H1 (cell line): Measurements from ENCODE around the gene OR2F2. TPM values are rescaled to one million over a fixed set of nuclear protein-coding genes. Genes with fewer than 3 reads are reported as not detected.

ENCODE experiments used
- CTCF ChIA-PET: fragments of 300-600 bp; sonication (Branson Sonifier 250); formaldehyde crosslinking; loops from one replicate; lab custom pipeline; 2021; ENCODE audit not compliant: partially characterized antibody; lab: Charles Lee
- POLR2A ChIA-PET: fragments of 300-600 bp; sonication (Branson Sonifier 250); formaldehyde crosslinking; loops from one replicate; lab custom pipeline; 2021; ENCODE audit warnings: inconsistent platforms; ENCODE audit not compliant: partially characterized antibody; lab: Charles Lee
- DNase-seq, 2 experiments: peaks; one replicate each; pipeline versions ENCODE4 v3.0.0 to v3.0.0-alpha.2; 2010 to 2022; ENCODE audit warnings: low spot score in 2 of 2, low read depth in 1 of 2, mixed read lengths in 1 of 2
- FAIRE-seq: peaks from 2 replicates; lab custom pipeline; 2011; peaks lifted over from hg19 to GRCh38; lab: Jason Lieb, UNC
- H2AFZ ChIP-seq: 2 replicates; pipeline ENCODE4 v1.8.1; 2012; ENCODE audit warnings: low read length, inconsistent platforms
- H2AK5ac ChIP-seq: 2 replicates; pipeline ENCODE4 v1.6.1; 2013; ENCODE audit warnings: low read depth, low read length
- H2BK120ac ChIP-seq: replicated peaks from 2 replicates; pipeline ENCODE3; 2013; ENCODE audit warnings: low read depth, low read length, inconsistent platforms
- H2BK12ac ChIP-seq: 2 replicates; pipeline ENCODE4 v1.6.1; 2013; ENCODE audit warnings: low read depth, low read length
- H2BK15ac ChIP-seq: 2 replicates; pipeline ENCODE4 v1.6.1; 2013; ENCODE audit warnings: low read length
- H2BK20ac ChIP-seq: 2 replicates; pipeline ENCODE4 v1.6.1; 2013; ENCODE audit warnings: low read length
- H2BK5ac ChIP-seq: 2 replicates; pipeline ENCODE4 v1.6.1; 2013; ENCODE audit warnings: low read depth, low read length
- H3K14ac ChIP-seq: 2 replicates; pipeline ENCODE4 v1.6.1; 2013; ENCODE audit warnings: inconsistent platforms; ENCODE audit not compliant: insufficient read length
- H3K18ac ChIP-seq: 2 replicates; pipeline ENCODE4 v1.6.1; 2013; ENCODE audit warnings: low read length; ENCODE audit errors: extremely low read depth
- H3K23ac ChIP-seq: 2 replicates; pipeline ENCODE4 v1.6.1; 2013; ENCODE audit warnings: inconsistent platforms; ENCODE audit not compliant: insufficient read length
- H3K23me2 ChIP-seq: 2 replicates; pipeline ENCODE4 v1.6.1; 2013; ENCODE audit warnings: low read depth, low read length
- H3K27ac ChIP-seq: 2 replicates; pipeline ENCODE4 v1.6.1; 2011; ENCODE audit warnings: low read depth, low read length, inconsistent platforms
- H3K27me3 ChIP-seq, 4 experiments: replicated peaks in 1 of 4; 1 replicate in 1 of 4; 2 replicates in 3 of 4; pipeline versions ENCODE4 v1.6.1 to v1.8.1; 2011 to 2013; ENCODE audit warnings: low read length in 3 of 4, mild to moderate bottlenecking in 3 of 4, inconsistent platforms in 2 of 4, mixed read lengths in 2 of 4, moderate library complexity in 1 of 4; ENCODE audit not compliant: control insufficient read depth in 3 of 4, insufficient read depth in 3 of 4; ENCODE audit errors: extremely low read depth in 1 of 4
- H3K36me3 ChIP-seq, 4 experiments: 2 replicates each; pipeline versions ENCODE4 v1.6.1 to v1.8.1; 2011 to 2013; ENCODE audit warnings: mild to moderate bottlenecking in 4 of 4, low read length in 3 of 4, moderate library complexity in 2 of 4, control low read depth in 1 of 4, inconsistent platforms in 1 of 4; ENCODE audit not compliant: insufficient read depth in 4 of 4, control insufficient read depth in 2 of 4
- H3K4ac ChIP-seq: replicated peaks from 2 replicates; pipeline ENCODE3; 2013; ENCODE audit warnings: low read length, low read depth, mixed read lengths, inconsistent platforms; ENCODE audit not compliant: insufficient read length
- H3K4me1 ChIP-seq, 4 experiments: replicated peaks in 1 of 4; 1 replicate in 1 of 4; 2 replicates in 3 of 4; pipeline versions ENCODE4 v1.6.1 to v1.8.1; 2011 to 2013; ENCODE audit warnings: low read length in 3 of 4, inconsistent platforms in 2 of 4, mixed read lengths in 1 of 4; ENCODE audit not compliant: insufficient read depth in 4 of 4, control insufficient read depth in 3 of 4
- H3K4me2 ChIP-seq, 2 experiments: 2 replicates each; pipeline versions ENCODE4 v1.6.1 to v1.8.1; 2011 to 2013; ENCODE audit warnings: low read depth in 2 of 2, low read length in 2 of 2, control low read depth in 1 of 2, inconsistent platforms in 1 of 2, mild to moderate bottlenecking in 1 of 2; ENCODE audit not compliant: insufficient read depth in 1 of 2
- H3K4me3 ChIP-seq, 4 experiments: fragments of 200-600, 300-600 bp in 1 of 4; sonication (generic), shearing (Covaris generic), sonication (Bioruptor Twin) in 1 of 4; 2 replicates each; pipeline versions ENCODE4 v1.5.1 to v1.8.1; 2011 to 2016; ENCODE audit warnings: low read length in 4 of 4, low read depth in 3 of 4, control low read depth in 2 of 4, inconsistent platforms in 2 of 4, mild to moderate bottlenecking in 2 of 4, mixed read lengths in 1 of 4, moderate library complexity in 1 of 4; ENCODE audit not compliant: insufficient read depth in 2 of 4; ENCODE audit errors: extremely low read depth in 1 of 4
- H3K56ac ChIP-seq: replicated peaks from 2 replicates; pipeline ENCODE3; 2013; ENCODE audit warnings: low read depth, mild to moderate bottlenecking, mixed read lengths, low read length, inconsistent platforms; ENCODE audit not compliant: insufficient read length
- H3K79me1 ChIP-seq: 2 replicates; pipeline ENCODE4 v1.6.1; 2013; ENCODE audit warnings: low read depth, low read length, control low read depth
- H3K79me2 ChIP-seq, 2 experiments: 2 replicates each; pipeline versions ENCODE4 v1.6.1 to v1.8.1; 2012 to 2013; ENCODE audit warnings: low read length in 2 of 2, mild to moderate bottlenecking in 2 of 2, inconsistent platforms in 1 of 2; ENCODE audit not compliant: insufficient read depth in 2 of 2, control insufficient read depth in 1 of 2
- H3K9ac ChIP-seq, 4 experiments: replicated peaks in 1 of 4; 1 replicate in 1 of 4; 2 replicates in 3 of 4; pipeline versions ENCODE4 v1.6.1 to v1.8.1; 2011 to 2013; ENCODE audit warnings: low read depth in 3 of 4, low read length in 3 of 4, control low read depth in 2 of 4, mild to moderate bottlenecking in 2 of 4, moderate library complexity in 2 of 4, inconsistent platforms in 1 of 4; ENCODE audit errors: extremely low read depth in 1 of 4
- H3K9me3 ChIP-seq, 2 experiments: 2 replicates each; pipeline versions ENCODE4 v1.6.1 to v1.8.1; 2012 to 2013; ENCODE audit warnings: mild to moderate bottlenecking in 2 of 2, moderate library complexity in 2 of 2, control low read depth in 1 of 2, inconsistent platforms in 1 of 2, low read depth in 1 of 2, low read length in 1 of 2, mixed read lengths in 1 of 2; ENCODE audit not compliant: insufficient read depth in 2 of 2
- H4K20me1 ChIP-seq, 2 experiments: replicated peaks in 1 of 2; 2 replicates each; pipeline versions ENCODE3 to v1.8.1; 2011 to 2013; ENCODE audit warnings: inconsistent platforms in 2 of 2, low read length in 2 of 2, mild to moderate bottlenecking in 1 of 2; ENCODE audit not compliant: insufficient read depth in 2 of 2, control insufficient read depth in 1 of 2
- H4K5ac ChIP-seq: 2 replicates; pipeline ENCODE4 v1.6.1; 2013; ENCODE audit warnings: low read length, low read depth, mixed read lengths, inconsistent platforms; ENCODE audit not compliant: insufficient read length
- H4K8ac ChIP-seq: 2 replicates; pipeline ENCODE4 v1.8.0; 2013; ENCODE audit warnings: mild to moderate bottlenecking, moderate library complexity, low read length, inconsistent platforms; ENCODE audit not compliant: insufficient read depth; ENCODE audit errors: extremely low read depth
- H4K91ac ChIP-seq: replicated peaks from 2 replicates; pipeline ENCODE3; 2013; ENCODE audit warnings: low read length, mixed read lengths, inconsistent platforms; ENCODE audit not compliant: insufficient read length
- ATF3 ChIP-seq: IDR thresholded peaks from 2 replicates; pipeline ENCODE4 v1.6.1; 2011; ENCODE audit warnings: low read depth, mild to moderate bottlenecking, low read length; ENCODE audit not compliant: insufficient read depth
- CTCF ChIP-seq, 3 experiments: IDR thresholded peaks; 1 replicate in 2 of 3; 2 replicates in 1 of 3; pipeline versions ENCODE4 v1.5.1 to v1.6.1; 2011; ENCODE audit warnings: low read length in 3 of 3, mild to moderate bottlenecking in 3 of 3, inconsistent platforms in 2 of 3, low read depth in 1 of 3, moderate library complexity in 1 of 3; ENCODE audit not compliant: insufficient read depth in 1 of 3; ENCODE audit errors: control extremely low read depth in 1 of 3
- E2F6 ChIP-seq: IDR thresholded peaks from 2 replicates; pipeline ENCODE4 v1.6.1; 2012; ENCODE audit warnings: inconsistent platforms
- GABPA ChIP-seq: IDR thresholded peaks from 2 replicates; pipeline ENCODE4 v1.6.1; 2011; ENCODE audit warnings: mild to moderate bottlenecking, low read length, moderate library complexity, borderline replicate concordance; ENCODE audit not compliant: insufficient read depth
- POU5F1 ChIP-seq: IDR thresholded peaks from 2 replicates; pipeline ENCODE4 v1.6.1; 2011; ENCODE audit warnings: low read depth, mild to moderate bottlenecking, low read length, moderate library complexity
- WGBS, 2 experiments: shearing (Covaris generic) in 1 of 2; methylation state at CpG; one replicate each; pipeline versions ENCODE4 v1.1.6 to v1.1.7; 2013 to 2015; ENCODE audit warnings: low lambda C conversion rate in 2 of 2, mixed read lengths in 2 of 2, inconsistent platforms in 1 of 2, low coverage in 1 of 2, missing lambda C conversion rate in 1 of 2; ENCODE audit not compliant: insufficient replicate concordance in 2 of 2, insufficient coverage in 1 of 2, insufficient read length in 1 of 2; ENCODE audit errors: extremely low coverage in 1 of 2, missing lambda C conversion rate in 1 of 2; 5-methylcytosine and 5-hydroxymethylcytosine counted together
- polyA plus RNA-seq, 7 experiments: library from polyadenylated mRNA; depleted of rRNA in 3 of 7; stranded (reverse) in 5 of 7; unstranded in 2 of 7; fragments of >200 nt in 5 of 7; fragments of 200-250 nt in 2 of 7; gene quantifications; 1 replicate in 5 of 7; 2 replicates in 1 of 7; 4 replicates in 1 of 7; pipeline versions ENCODE4 v1.2.1 to v1.2.3, GENCODE V29; 2011 to 2013; ENCODE audit warnings: missing spikeins in 2 of 7, mixed read lengths in 2 of 7
- total RNA-seq: library from RNA; stranded (reverse); fragmentation: NEBNext Ultra II Directional; extraction: Animal tissue kit (Norgen Biotek cat#: 25700); gene quantifications from 2 replicates; pipeline ENCODE4 v1.2.1, GENCODE V29; 2021

The OR2F2 gene
- total and polyA plus RNA-seq, 2 of the 8 experiments (the other 6 are each of a cell fraction or from before 2014, with no cell fraction given) = not detected

GRCh38 chr7:143954135-143954534 lies 19.1 kb downstream of the OR2F2 start:
- ChIA-PET POLR2A (no interaction called here), CTCF (no interaction called here)
- H4K8ac ChIP-seq = no peak overlapping the region
- no peaks in the 10 kb centered on the region for H3K23me2 ChIP-seq
- H2AFZ ChIP-seq = no peak overlapping the region
- no peak for TF ChIP-seq E2F6
- TF ChIP-seq GABPA = no peak
- TF ChIP-seq POU5F1 = no peak
- TF ChIP-seq ATF3 = no peak
- no peak for TF ChIP-seq CTCF (IDR thresholded peaks at IDR 0.05; ENCODE audit: control extremely low read depth in 1 of 3, insufficient read depth in 1 of 3, low read depth in 1 of 3, low read length in 3 of 3)
- no peaks in the 10 kb centered on the region for H3K27me3 ChIP-seq
- H3K27ac ChIP-seq = no peak overlapping the region
- no peak for DNase-seq
- H3K4me3 ChIP-seq = no peak overlapping the region
- H3K56ac ChIP-seq = no peak overlapping the region
- no peak overlapping the region for H2BK12ac ChIP-seq
- H2BK120ac ChIP-seq = no peak overlapping the region
- H4K5ac ChIP-seq = no peak overlapping the region
- H3K9ac ChIP-seq = no peak overlapping the region
- H3K4ac ChIP-seq = no peak overlapping the region
- no peak for FAIRE-seq
- no peak overlapping the region for H3K23ac ChIP-seq
- no peaks in the 10 kb centered on the region for H4K20me1 ChIP-seq
- H2BK15ac ChIP-seq = no peak overlapping the region
- H3K14ac ChIP-seq = no peak overlapping the region
- no peaks in the 10 kb centered on the region for H3K9me3 ChIP-seq
- H3K79me1 ChIP-seq = no peaks in the 10 kb centered on the region
- peaks cover 0 to 4% (median 0%) of the 10 kb centered on the region in 4 experiments; a peak in 1 of 7 replicates for H3K4me1 ChIP-seq
- no peak overlapping the region for H2BK20ac ChIP-seq
- WGBS, 2 experiments = 92% methylated on average over 2 of the region's 2 CpGs; no CpG with 5 or more reads in 1 of the 2 experiments
- no peaks in the 10 kb centered on the region for H3K36me3 ChIP-seq
- no peak overlapping the region for H4K91ac ChIP-seq
- H2AK5ac ChIP-seq = no peak overlapping the region
- no peak overlapping the region for H3K18ac ChIP-seq
- H2BK5ac ChIP-seq = no peak overlapping the region
- no peak overlapping the region for H3K4me2 ChIP-seq
- H3K79me2 ChIP-seq = no peaks in the 10 kb centered on the region
